Measurements from ENCODE around the gene SOX6.

SOX6 gene

DNA sequence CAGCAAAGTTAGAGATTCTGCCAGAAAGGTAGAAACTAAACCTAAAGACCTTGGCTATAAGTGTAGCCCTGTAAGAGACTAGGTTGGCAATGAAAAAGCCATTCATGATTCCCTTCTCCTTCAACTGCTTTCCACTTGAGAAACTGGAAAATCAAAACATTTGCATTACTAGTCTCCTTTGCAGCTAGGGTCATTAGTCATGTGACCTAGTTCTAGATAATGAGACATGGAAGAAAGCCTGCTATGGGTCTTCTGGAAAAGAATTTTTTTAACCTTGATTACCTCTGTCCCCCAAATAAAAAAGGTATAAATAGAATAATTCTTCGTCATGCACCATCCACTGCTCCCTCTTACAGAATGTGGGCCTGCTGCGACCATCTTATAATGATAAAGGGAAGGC, 80.1 kb downstream of the SOX6 start:
- DNase-seq (ENCODE audit: low read depth in 2 of 2), result no peak

DNA sequence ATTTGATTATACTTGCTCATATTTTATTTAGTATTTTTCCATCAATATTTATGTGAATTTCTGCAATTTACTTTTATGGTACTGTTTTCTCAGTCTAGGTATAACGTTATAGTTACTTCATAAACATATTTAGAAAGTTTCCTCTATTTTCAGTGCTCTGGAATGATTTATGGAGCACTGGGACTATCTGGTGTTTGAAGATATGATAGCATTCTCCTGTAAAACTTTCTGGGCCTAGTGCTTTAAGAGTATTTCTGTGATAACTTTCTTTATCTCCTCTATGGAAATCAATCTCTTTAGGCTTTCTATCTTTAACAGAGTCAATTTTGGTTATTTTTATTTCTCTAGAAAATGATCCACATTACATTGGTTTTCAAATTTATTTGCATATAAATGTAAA, 85.1 kb downstream of the SOX6 start:
- no peak for DNase-seq (ENCODE audit: low read depth in 2 of 2)

DNA sequence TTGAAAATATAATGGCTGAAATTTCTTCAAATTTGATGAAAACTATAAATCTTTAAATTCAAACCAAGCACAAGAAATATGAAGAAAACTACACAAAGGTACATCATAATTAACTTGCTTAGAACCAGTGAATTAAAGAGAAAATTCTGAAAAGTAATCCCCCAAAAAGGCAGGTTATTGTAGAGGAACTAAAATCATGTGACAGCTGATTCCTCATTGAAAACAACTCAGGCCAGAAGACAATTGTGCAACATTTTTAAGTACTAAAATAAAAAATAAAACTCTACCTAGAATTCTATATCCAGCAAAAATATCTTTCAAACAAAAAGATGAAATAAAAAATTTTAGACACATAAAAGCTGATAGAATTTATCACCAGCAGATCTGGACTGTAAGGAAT, 90.3 kb downstream of the SOX6 start:
- DNase-seq (ENCODE audit: low read depth in 2 of 2), result no peak

GRCh38 chr11:16265022-16265421, 91.3 kb downstream of the SOX6 start:
- DNase-seq (ENCODE audit: low read depth in 2 of 2), result no peak

- no peak for DNase-seq (ENCODE audit: low read depth in 2 of 2)
Measured at GRCh38 chr11:16262645-16262955, 93.7 kb downstream of the SOX6 start.

GRCh38 chr11:16261836-16262644, 94.3 kb downstream of the SOX6 start:
- DNase-seq (ENCODE audit: low read depth in 2 of 2), result no peak

GRCh38 chr11:16252373-16252772, 104.0 kb downstream of the SOX6 start:
- no peak for DNase-seq (ENCODE audit: low read depth in 2 of 2)

DNA sequence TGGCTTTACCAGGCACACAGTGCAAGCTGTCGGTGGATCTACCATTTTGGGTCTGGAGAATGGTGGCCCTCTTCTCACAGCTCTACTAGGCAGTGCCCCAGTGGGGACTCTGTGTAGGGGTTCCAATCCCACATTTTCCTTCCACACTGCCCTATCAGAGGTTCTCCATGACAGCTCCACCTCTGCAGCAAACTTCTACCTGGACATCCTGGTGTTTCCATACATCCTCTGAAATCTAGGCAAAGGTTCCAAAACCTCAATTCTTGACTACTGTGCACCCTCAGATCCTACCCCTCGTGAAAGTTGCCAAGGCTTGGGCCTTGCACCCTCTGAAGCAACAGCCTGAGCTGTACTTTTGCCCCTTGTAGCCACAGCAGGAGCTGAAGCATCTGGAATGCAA, 108.1 kb downstream of the SOX6 start:
- no peak for DNase-seq (ENCODE audit: low read depth in 2 of 2)

- no peak for DNase-seq (ENCODE audit: low read depth in 2 of 2)
Measured at GRCh38 chr11:16242806-16243205, 113.5 kb downstream of the SOX6 start.

- no peak for DNase-seq (ENCODE audit: low read depth in 2 of 2)
Measured at GRCh38 chr11:16240687-16241086, 115.7 kb downstream of the SOX6 start.

- no peak for DNase-seq (ENCODE audit: low read depth in 2 of 2)
Measured at GRCh38 chr11:16239141-16240105, 116.9 kb downstream of the SOX6 start.

DNA sequence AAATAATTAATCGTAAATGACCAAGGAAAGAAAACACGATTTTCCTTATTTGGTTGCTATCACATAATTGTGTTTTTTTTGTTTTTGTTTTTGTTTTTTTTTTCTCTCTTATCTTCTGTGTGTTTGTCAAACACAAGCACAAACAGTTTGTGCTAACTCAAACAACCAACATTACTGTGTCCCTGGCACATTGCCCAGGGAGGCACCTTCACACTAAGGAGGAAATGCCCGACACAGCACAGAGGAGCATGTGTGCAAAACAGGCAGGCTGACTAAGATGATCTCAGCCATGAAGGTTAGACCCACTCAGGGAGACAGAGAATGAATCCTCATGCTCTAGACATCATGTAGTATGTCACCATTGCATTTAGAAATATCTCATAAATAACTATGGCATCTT, 130.1 kb downstream of the SOX6 start:
- DNase-seq (ENCODE audit: low read depth in 2 of 2), result no peak

GRCh38 chr11:16225623-16226022, 130.7 kb downstream of the SOX6 start:
- no peak for DNase-seq (ENCODE audit: low read depth in 2 of 2)

DNA sequence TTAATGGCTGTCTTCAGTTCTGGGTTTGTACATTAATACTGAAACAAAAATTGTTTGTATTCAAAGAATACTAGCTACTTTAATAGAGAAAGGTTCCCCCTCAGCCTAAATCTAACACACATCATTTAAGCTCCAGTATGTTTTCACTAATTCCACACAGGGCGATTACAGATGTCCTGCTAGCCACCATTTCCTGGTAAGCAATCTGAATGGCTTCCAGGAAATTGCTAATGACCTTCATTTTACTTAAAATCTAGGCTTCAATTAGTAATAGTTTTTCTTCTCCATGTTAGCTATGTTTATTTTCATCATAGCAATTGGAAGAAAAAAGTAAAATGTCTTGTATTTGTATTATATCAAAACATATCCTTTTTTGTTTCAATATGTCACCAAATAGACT, 132.8 kb downstream of the SOX6 start:
- DNase-seq (ENCODE audit: low read depth in 2 of 2), result no peak

DNA sequence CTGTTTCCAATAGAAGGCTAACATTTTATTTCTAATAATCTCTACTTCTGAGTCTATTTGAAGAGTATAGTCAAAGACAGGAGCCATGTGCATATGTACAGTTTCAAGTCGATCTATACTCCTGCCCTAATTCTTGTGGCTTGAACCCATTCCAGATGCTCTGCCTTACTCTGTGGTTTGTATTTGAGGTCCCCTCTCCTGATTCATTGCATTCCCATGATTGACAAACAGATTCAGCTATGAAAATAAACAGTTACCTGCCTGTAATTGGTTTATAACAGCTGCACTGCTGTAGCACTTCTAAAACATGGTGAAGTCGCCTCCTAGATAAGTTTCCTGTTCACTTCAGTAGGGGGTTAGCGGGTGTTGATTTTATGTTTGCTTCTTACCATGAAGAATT, 138.7 kb downstream of the SOX6 start:
- no peak for DNase-seq (ENCODE audit: low read depth in 2 of 2)

DNA sequence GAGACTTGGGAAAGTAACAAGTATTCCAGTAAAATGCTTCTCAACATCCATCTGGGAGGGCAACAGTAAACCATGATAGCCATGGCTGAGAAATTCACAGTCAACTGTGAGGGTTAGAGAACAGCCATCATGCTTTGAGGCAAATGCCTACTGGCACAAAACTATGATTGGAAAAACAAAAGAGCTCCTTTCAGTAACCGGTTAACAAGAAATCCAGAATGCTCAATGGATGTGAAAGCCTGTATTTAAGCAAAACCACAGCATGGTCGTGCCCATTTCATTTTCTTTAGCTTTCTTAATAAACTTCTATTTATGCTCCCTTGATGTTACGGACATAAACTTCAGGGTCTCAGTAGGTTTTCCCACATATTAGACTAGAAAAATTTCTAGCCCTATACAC, 139.5 kb downstream of the SOX6 start:
- DNase-seq (ENCODE audit: low read depth in 2 of 2), result no peak

DNA sequence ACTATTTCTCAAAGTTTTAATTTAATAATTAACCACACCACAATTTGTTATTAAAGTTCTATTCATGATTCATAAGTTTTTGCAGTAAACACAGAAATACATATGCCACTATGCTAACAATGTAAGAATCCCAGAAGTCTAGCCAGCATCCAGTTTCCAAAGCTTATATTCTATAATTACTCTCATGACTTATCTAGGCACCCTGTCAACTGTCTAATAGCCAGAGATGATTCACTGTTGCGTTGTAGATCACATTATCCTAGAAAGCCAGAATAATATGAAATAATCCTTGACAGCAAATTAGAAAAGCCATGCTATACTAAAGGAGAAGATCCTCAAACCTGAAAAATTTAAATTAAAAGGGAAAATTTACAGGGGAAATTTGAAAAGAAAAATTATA, 141.0 kb downstream of the SOX6 start:
- DNase-seq (ENCODE audit: low read depth in 2 of 2), result no peak

GRCh38 chr11:16211407-16211806, 144.9 kb downstream of the SOX6 start:
- no peak for DNase-seq (ENCODE audit: low read depth in 2 of 2)

- DNase-seq (ENCODE audit: low read depth in 2 of 2), result no peak
Measured at GRCh38 chr11:16204261-16204660, 152.1 kb downstream of the SOX6 start.

- DNase-seq (ENCODE audit: low read depth in 2 of 2), result no peak
Measured at GRCh38 chr11:16195651-16196050, 160.7 kb downstream of the SOX6 start.

DNA sequence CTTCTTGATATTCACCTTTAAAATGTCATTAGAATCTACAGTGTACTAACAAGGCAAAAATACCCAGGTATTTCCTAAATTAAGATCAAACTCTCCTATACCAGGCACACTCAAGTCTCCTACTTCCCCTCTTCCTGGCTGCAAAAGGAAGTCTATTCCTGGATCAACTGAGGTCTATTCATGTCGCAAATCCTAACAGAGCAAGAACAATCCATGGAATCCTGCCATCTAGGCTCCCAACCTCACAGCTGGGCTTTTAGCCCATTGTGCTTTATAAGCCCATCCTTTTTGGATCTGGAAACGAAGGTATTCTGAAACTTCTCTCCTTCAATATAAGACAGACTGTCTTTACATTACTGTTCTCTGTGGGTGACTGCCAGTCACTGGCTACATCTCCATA, 161.8 kb downstream of the SOX6 start:
- DNase-seq (ENCODE audit: low read depth in 2 of 2), result no peak

GRCh38 chr11:16193897-16194381, 162.4 kb downstream of the SOX6 start:
- no peak for DNase-seq (ENCODE audit: low read depth in 2 of 2)

DNA sequence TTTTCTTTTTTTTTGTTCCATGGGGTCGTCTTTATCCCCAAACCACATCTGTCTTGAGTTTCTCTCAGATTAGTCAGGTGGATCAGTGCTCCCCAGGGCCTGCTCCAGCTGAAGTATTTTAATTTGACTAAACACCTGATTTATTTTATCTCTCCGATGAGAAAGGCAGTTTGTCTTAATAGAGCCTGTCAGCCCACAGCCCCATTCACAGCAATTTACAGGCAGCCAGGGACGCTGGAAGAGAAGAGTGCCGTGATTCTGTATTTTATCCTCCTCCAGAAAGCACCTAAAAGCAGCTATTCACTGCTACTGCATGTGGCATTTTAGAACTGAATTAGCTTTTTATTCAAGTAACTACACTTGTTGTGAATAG, 164.5 kb downstream of the SOX6 start:
- no peak for DNase-seq (ENCODE audit: low read depth in 2 of 2)
